ENCODE measurements around the gene TTC16.
"Not testable (repeated sequence)": the region's sequence is repeated elsewhere in the genome, so short reads cannot be mapped to it uniquely, and the experiment has no call there.

The TTC16 gene

DNA sequence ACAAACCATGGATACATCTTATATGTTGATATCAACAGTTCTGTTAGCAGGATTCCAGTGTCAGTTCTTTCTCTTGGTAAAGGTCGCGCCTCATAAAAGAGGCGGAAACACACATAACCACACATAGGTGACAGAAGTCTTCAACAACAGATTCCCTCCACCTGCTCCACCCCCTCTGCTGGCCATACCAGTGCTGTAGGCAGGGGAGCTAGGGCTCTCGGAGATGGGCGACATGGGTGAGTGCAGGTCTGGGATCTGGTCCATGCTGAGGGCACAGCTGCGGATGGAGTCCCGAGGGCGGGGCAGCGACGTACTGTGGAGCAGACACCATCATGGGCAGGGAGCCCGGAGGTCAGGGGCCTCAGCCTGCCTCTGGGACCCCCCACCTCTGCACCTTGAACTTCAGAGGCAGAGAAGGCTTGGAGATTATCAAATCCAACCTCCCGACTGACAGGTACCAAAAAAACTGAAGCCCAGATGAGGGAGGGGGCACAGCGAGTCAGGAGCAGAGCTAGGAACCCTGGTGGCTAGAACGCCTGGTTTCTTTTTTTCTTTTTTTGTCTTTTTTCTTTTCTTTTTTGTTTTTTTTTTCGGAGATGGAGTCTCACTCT lies 31.2 kb downstream of the TTC16 start:
- no peak for DNase-seq

DNA sequence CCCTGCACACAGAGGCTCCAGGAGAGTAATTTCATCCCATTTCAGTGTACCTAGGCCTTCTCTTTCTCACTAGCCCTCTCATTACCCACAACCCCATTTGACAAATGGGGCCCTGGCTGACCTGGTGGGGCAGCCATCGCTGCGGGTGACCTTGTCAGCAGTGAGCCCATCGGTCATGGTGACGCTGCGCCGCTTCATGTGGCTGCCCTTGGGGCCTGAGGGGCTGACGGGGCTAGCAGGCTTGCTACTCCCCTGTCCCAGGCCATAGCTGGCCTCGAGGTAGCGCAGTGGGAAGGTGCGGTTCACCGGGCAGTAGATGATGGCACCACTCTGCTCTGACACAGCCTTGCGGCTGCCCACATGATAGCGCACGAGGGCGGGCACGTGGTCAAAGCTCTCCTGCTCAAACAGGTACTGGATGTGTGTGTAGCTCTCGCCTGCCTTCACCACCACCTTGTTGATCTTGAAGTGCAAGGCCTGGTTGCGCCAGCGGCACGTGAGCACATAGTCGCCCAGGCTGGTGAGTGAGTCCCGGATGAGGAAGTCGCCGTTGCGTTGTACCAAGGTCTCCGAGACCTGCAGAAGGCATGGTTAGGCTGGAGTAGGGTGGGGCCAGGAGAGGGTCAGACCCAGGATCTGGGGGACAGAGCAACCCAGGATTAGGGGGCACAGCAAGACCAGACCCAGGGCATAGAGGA lies 33.4 kb downstream of the TTC16 start:
- DNase-seq, result no peak

DNA sequence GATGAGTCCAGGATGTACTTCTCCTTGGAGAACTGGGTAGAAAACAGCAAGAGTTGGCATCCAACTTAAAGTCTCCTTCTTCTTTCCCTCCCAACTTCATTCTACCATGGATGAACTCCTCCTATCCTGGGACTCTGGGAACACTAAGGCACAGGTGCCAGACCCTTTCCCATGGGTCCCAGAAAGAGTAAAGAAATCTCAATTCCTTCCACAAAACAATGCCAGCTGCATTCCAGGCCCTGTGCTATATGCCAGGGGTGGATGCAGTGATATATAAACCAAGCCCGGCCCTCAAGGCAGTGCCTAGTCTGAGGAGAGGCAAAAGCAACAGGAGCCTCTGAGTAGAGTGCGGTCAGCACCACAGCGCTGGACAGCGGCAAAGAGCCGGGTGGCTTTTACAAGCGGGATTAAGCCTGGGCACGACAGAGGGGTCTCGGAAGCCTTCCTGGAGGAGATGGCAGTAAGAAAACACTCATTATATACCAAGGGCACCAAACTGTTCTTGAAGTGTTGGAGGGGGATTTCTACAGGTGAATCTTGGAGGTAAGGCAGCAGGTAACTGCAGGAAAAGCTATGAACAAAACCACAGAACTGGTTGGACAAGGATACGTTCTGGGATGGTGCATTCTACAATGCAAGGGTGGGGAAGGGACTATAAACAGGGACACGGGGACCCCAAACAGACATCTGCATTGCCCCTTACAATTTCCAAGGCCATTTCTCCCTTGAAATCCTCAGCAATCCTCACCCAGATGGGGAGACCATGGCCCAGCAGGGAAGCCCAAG lies 35.6 kb downstream of the TTC16 start:
- DNase-seq, result no peak

DNA sequence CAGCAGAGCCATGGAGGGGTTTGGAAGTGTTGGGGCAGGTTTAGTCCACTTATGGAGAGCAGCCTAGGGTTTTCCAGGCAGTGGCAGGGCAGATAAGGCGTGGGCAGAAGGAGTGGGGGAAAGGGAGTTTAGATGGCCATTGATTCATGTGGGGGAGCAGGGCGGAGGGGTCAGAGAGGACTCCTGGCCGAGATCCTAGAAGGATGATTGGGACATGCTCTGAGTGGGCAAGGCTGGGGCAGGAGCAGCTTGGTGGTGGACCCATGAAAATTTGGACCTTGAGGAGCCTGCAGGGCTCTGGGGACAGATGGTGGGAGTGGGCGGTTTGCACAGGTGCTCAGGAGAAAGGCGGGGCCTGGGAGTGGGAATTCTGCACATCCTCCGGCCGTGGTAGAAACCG lies 37.3 kb downstream of the TTC16 start:
- DNase-seq, result no peak

DNA sequence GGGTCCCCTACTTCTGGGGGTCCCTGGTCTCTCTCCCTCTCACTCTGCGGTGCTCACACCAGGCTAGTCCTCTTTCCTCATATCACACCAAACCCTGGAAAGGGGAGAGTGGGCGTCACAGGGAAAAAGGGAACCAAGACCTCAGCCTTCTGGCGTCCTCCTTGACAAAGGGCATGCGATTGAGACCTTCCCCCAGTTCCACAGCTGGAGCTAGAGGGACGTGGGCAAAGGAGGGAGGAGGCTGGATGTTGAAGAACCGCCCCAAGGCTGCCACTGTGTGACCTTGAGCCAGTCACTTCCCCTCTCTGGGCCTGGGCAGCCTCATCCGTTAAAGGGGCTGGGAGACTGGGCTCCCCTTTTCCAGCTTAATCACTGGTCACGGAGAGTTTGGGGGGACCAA lies 37.7 kb downstream of the TTC16 start:
- DNase-seq, result no peak

DNA sequence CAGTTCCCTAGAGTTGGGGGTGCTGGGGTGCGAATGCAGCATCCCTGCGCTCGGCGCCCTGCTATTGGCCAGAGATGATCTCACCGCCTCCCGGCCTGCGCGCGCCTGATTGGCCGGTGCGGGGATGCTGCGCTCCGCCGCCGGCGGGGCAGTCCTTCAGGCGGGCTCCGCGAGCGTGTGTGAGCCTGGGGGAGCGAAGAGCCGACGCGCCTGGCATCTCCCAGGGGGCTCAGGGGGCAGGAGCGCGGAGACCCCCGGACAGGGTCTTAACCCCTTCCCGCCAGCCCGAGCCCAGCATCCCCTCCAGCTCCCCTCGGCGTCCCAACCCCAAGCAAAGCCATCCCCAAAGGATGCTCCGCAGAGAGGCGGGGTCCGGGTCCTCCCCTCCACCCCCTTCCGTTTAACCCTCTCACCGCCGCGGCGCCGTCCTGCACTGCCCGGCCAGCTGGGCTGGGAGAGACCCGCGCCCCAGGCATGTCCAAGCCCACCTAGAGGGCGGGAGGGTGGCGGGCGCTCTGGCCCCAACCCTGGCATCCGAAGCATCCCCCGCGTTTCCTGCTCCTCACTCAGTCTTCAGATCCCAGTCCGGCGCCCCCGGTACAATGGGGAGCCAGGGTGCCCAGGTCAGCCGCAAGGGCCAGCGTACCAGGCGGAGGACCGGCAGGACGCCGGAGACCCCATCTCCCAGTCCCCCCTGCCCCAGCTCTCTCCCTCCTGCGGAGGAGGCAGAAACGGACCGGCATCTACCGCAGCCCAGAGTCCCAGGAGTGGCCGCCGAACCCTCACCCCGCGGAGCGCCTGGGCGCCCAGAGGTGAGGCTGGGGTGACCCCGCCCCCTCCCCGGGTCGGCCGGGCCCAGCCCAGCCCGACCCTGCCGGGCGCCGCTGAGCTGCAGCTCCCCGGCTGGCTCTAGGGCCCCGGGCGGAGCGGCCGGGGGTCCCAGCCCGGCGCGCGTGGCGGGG lies 38.5 kb downstream of the TTC16 start:
- DNase-seq, result peak; percentile 28

DNA sequence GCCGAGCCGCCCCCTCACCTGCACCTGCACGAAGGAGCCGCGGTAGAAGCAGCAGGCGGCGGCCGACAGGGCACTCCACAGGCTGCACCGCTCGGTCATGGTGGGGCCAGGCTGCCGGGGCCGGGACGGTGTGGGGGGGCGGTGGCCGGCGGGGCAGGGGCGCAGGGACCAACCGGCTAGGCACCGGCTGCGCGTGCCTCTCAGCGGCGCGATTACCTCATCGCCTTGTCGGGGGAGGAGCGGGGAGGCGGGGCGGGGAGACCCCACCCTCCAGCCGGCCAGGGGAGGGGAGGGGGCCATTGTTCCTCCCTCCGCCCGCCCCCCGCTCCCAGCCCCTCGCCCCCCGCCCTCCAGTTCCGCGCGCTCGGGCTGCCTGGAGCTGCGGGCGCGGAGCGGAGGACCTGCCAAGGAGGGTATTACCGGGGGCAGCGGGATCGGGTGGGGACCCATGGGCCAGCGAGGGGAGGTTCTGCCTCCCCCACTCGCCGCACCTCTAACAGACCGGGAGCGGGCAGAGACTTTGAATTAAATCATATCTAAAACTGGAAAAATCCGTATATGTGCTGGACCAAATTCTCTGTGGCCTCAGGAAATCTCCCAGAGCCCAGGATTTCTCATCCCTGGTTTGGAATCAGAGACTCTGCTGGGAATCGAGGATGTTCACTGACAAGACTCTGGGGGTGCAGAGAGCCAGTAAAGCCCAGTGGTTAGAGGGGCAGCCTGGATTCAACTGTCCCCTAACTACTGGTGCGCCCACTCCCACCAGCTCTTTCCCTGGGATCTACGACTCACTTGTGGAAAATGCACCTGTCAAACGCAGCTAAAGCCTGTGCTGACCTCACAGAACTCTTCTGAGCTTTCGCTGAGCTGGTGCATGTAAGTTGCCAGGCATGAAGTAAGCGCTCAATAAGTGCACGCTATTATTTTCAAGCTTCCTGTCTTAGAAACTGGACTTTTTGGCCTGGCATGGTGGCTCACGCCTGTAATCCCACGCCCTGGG lies 39.5 kb downstream of the TTC16 start:
- peak; percentile 17 for DNase-seq

DNA sequence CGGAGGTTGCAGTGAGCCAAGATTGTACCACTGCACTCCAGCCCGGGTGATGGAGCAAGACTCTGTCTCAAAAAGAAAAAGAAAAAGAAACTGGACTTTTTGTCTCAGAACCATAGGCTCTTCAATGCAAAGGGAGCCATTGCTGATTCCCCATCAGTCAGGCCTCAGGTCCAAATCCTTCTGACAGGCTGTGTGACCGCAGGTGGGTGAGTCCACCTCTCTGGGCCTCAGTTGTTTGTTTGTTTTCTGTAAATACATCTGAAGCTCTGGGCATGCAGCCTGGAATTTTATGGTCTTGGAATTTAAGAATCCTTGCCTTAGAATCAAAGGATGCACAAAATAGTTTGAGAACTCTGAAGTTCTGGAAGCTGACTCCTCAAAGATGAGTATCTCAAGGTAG lies 40.4 kb downstream of the TTC16 start:
- no peak for DNase-seq

DNA sequence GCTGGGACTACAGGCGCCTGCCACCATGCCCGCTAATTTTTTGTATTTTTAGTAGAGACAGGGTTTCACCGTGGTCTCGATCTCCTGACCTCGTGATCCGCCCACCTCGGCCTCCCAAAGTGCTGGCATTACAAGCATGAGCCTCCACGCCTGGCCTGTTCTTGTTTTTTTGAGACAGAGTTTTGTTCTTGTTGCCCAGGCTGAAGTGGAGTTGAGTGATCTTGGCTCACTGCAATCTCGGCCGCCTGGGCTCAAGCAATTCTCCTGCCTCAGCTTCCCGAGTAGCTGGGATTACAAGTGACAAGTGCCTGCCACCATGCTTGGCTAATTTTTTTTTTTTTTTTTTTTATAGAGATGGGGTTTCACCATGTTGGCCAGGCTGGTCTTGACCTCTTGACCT lies 40.9 kb downstream of the TTC16 start:
- not testable (repeated sequence) for DNase-seq

DNA sequence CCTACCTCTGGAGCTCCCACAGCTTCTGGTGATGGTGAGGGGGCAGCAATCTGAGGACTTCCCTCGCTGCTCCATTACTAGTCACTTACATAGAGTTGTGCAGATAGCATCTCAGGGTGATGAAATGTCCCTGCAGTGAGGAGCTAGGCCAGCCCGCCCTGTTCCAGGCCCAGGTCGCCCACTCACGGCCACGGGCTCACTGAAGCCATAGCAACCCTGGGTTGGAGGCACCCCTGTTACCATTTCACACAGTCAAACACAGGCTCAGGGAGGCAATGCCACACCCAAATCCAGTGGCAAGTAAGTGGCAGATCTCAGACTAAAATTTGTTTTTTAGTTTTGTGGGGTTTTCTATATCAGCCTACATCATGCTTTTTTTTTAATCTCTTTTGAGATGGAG lies 43.0 kb downstream of the TTC16 start:
- DNase-seq, result no peak

DNA sequence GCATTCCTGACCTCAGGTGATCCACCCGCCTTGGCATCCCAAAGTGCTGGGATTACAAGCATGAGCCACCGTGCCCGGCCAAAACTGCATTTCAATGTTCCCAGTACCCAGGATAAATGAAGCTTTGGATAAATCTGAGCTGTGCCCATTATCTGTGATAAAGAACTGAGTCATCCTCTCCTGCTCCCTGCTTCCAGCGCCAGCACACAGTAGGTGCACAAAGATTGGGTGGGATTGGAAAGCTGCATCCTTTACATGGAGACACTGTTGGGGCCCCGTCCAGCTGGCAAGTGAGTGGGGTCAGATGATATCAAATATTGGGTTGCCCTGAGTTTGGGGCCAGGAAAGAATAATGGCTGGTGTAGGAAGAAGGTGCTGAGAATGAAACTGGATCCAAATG lies 45.2 kb downstream of the TTC16 start:
- DNase-seq, result peak; percentile 4

DNA sequence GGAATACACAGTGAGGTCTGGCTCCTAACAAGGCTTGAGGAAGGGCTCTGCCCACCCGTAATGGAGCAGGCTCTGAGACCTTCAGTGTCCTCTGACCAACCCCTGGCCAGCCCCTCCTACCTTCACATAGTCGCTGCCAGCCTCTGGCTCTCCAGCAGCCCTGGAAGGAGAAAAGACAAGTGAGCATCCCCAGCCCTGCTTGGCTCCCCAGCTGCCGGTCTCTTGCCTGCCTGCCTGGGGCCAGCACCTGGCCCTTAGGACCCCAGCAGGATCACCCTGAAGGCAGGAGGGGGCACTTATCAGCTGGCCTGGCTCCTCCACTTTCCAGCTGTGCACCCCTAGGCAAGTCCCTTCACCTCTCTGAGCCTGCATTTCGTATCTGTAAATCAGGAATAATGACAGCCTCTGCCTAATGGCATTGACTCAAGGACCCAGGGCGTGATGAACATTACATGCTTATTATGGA lies 45.6 kb downstream of the TTC16 start:
- no peak for DNase-seq

DNA sequence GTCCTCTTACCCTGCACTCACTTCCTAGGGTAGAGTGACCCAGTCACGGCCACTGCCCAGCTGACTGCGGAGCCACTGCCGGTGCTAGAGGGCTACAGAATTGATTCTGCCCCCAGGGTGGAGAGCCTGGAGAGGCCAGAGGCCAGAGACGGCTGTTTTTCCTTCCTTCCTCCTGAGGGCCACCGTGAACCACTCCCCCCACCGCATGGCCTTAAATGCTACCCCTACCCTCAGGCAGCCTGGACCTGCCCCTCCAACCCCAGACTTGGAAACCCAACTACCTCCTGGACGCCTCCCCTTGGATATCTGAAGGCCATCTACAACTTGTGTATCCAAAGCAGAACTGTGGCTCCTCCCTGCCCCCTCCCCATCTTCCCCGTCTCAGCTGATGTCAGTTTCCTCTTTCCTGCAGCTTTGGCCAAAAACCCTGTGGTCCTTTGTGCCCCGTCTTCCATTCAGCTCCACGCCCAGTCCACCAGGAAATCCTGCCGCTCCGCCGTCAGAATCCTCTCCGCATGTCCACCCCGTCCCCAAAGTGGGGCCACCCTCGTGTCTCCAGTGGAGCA lies 46.3 kb downstream of the TTC16 start:
- no peak for DNase-seq

DNA sequence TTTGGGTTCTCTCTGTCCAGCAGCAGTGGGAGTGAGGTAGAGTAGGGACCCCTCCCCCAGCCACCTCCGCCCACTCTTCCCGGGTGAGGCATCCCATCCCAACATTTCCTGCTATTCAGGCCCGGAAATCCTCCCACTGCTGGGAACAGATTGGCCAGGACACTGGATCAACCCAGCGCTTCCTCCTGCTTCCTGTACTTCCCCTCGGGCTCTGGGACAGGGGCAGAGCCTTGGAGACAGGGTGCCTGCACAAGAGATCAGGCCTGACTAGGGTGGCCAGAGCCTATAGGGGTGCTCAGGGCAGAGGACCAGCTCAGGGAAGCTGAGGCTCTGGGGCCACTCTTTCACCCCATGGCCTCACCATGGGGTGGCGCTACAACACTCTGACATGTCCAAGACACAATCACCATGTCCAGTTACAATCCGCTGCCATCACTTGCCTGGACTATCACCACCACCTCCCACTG lies 48.1 kb downstream of the TTC16 start:
- no peak for DNase-seq

DNA sequence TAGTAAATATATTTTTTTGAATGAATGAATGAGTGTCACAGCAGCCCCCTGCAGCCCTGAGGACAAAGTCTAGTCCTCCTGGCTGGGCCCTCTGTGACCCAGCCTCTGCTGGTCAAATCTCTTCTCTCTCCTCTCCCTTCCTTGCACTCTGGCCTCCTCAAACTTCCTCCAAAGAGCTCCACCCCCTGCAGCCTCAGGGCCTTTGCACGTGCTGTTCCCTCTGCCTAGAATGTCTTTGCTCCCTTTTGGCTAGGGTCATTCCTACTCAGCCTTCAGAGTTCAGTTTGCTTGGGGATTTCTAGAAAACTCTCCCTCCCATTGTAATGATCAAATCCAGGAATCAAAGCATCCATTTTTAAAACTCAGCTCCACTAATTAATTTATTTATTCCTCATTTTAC lies 49.5 kb downstream of the TTC16 start:
- DNase-seq, result no peak

DNA sequence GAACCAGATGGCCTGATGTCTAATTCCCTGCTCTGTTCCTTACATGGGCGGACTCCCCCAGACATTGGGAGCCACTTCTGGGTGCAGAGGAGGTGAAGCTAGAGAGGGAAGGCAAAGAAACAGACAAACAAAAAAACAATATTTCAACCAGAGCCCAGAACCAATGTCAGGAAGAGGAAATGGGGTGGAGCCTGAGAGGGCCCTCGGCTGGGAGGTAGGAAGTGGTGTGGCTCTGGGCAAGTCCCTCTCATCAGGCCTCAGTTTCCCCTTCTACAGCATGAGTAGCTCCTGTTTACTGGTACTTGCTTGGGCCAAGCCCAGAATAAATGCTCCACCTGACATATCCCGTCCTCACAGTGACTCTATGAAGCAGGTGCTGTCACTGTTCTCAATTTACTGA lies 51.5 kb downstream of the TTC16 start:
- no peak for DNase-seq

DNA sequence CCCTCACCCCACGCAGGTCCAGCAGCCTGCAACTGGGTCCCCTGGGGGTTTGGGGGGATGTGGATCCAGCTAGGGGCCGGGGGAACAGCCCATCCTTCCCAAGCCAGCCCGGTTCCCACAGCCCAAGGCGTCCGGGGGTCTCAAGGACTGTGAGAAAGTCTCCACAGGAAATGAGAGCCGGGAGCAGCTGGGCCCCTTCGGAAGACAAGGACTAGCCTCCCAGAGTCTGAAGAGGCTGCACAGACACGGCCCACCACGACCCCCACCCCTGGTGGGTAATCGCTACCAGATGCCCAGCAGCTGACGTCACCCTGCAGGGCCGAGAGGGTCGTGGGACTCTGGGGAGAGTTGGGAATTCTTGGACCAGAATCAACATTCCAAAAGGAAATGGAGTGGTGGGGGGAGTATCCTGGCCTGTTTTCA lies 52.0 kb downstream of the TTC16 start:
- DNase-seq, result no peak

DNA sequence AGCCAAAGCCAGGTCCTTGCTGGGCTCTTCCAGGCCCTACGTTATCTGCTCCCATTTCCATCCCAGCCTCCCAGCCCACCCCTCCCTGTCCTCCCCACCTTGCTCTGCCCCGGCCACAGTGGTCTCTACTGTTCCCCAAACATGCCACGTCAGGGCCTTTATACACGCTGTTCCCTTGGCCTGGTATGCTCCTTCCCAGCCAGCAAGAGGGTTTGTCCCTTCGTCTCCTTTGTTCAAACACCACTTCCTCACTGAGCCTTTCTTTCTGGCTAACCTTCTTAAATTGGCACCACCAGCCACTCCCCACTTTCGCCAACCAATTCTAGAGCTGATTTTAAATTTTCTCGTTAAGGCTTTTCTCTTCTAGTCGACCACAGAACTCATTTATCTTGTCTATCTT lies 52.8 kb downstream of the TTC16 start:
- no peak for DNase-seq

DNA sequence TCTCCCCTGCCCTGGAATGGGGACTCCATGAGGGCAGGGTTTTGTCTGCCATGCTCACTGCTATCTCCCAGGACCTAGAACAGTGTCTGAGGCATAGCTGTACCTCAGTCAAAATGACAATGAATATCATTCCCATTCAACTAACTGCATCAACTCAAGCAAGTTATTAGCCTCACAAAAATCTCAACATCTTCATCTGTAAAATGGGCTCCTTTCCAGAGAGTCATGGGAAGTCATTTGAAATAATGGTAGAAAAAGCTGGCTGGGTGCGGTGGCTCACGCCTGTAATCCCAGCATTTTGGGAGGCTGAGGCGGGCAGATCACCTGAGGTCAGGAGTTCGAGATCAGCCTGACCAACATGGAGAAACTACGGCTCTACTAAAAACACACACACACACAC lies 53.2 kb downstream of the TTC16 start:
- no peak for DNase-seq

DNA sequence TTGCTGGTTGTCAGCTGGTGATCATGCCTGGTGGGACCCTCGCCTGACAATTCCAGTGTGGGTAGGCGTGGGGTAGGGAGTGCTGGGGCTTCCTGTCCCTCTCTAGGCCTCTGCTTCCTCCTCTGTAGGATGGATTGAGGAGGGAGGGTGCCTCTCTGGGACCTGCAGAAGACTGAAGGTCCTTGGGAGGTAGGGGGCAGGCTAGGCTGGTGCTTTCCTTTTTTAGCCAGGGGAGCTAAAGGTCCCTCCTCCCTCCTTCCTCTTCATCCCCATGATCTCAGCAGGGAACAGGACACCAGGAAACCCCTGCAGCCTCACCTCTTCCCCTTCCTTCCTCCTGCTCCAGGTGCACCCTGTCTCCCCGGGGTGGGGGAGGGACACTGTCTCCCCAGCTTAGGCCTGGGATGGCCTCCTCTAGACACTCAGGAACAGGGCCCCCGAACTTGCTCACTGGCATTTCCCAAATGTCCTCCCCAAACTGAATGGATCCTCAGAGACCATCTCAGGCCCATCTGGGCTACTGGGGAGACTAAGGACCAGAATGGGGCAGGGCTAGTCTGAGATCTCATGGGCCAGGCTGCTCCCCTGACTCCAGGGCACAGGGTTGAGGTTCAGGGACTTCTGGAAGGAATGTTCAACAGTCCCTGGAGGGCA lies 54.2 kb downstream of the TTC16 start:
- no peak for DNase-seq

DNA sequence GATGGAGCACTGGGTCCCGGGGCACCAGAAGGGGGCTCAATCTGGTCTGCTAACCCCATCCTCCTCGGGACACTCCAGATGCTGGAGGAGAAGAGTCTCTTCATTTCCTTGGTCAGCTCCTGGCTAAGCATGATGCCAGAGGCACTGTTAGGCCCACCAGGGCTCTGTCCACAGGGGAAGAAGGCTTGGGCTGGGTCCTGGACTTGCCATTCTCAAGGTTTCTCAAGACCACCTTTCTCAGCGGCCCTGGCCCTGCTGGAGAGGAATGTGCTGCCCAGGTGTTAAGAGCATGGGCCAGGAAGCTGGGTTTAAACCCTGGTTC lies 54.7 kb downstream of the TTC16 start:
- DNase-seq, result no peak

Measured in DMS79 treated with DMSO at 0.1 percent for 48 hours (cell line).